Activated naive CD8-positive, alpha-beta T cell treated with anti-CD3 and anti-CD28 coated beads for 36 hours (primary cell): ENCODE data around the gene LGALS3BP. TPM values are rescaled to one million over a fixed set of nuclear protein-coding genes. Genes with fewer than 3 reads are reported as not detected.

Source experiments
- DNase-seq: peaks from one replicate; pipeline ENCODE4 v3.0.0; 2021
- H3K27ac Mint-ChIP-seq: one replicate; pipeline ENCODE4 v1.8.0; 2022; ENCODE audit warnings: mild to moderate bottlenecking, moderate library complexity, mixed read lengths
- H3K27me3 Mint-ChIP-seq: one replicate; pipeline ENCODE4 v1.8.0; 2022; ENCODE audit warnings: mild to moderate bottlenecking, mixed read lengths
- H3K36me3 Mint-ChIP-seq: one replicate; pipeline ENCODE4 v1.8.0; 2021; ENCODE audit warnings: mild to moderate bottlenecking, mixed read lengths
- H3K4me1 Mint-ChIP-seq: one replicate; pipeline ENCODE4 v1.8.0; 2021; ENCODE audit warnings: mixed read lengths
- H3K4me3 Mint-ChIP-seq: one replicate; pipeline ENCODE4 v1.8.0; 2022; ENCODE audit warnings: mild to moderate bottlenecking, moderate library complexity, mixed read lengths
- H3K9me3 Mint-ChIP-seq: one replicate; pipeline ENCODE4 v1.8.0; 2022; ENCODE audit warnings: mixed read lengths
- total RNA-seq, 2 experiments: library from RNA; stranded (reverse); gene quantifications; one replicate each; pipeline ENCODE4 v1.2.3, GENCODE V29; 2021

LGALS3BP gene
- total RNA-seq, 2 experiments from 2014 or later: 86.8 to 89.7 TPM

GRCh38 chr17:78985395-78985794, 5.7 kb upstream of the LGALS3BP start:
- H3K4me1 Mint-ChIP-seq: peaks cover 21% of the 10 kb centered on the region
- no peaks in the 10 kb centered on the region for H3K27me3 Mint-ChIP-seq
- H3K4me3 Mint-ChIP-seq: no peak overlapping the region
- no peaks in the 10 kb centered on the region for H3K9me3 Mint-ChIP-seq
- DNase-seq: no peak
- H3K36me3 Mint-ChIP-seq: peaks cover under 1% of the 10 kb centered on the region
- H3K27ac Mint-ChIP-seq: no peak overlapping the region

- H3K4me1 Mint-ChIP-seq: peaks cover 12% of the 10 kb centered on the region
- no peak overlapping the region for H3K27ac Mint-ChIP-seq
- H3K27me3 Mint-ChIP-seq: no peaks in the 10 kb centered on the region
- H3K4me3 Mint-ChIP-seq: no peak overlapping the region
- peaks cover 3% of the 10 kb centered on the region for H3K36me3 Mint-ChIP-seq
- no peaks in the 10 kb centered on the region for H3K9me3 Mint-ChIP-seq
- DNase-seq: no peak
Measured at GRCh38 chr17:78981010-78981888, 1.5 kb upstream of the LGALS3BP start.

GRCh38 chr17:78980624-78980972, 875 bp upstream of the LGALS3BP start:
- Mint-ChIP-seq H3K4me3 (no peak overlapping the region), H3K27ac (no peak overlapping the region), H3K9me3 (no peaks in the 10 kb centered on the region), H3K27me3 (no peaks in the 10 kb centered on the region), H3K4me1 (peaks cover 6% of the 10 kb centered on the region), H3K36me3 (peaks cover 5% of the 10 kb centered on the region)
- no peak for DNase-seq

GRCh38 chr17:78977997-78978973, 1.4 kb downstream of the LGALS3BP start:
- no peaks in the 10 kb centered on the region for H3K27me3 Mint-ChIP-seq
- H3K4me3 Mint-ChIP-seq: peak overlapping the region; percentile 78
- peaks cover 6% of the 10 kb centered on the region for H3K4me1 Mint-ChIP-seq
- H3K9me3 Mint-ChIP-seq: no peaks in the 10 kb centered on the region
- peaks cover 5% of the 10 kb centered on the region for H3K36me3 Mint-ChIP-seq
- H3K27ac Mint-ChIP-seq: no peak overlapping the region
- DNase-seq: no peak

- Mint-ChIP-seq H3K4me3 (no peak overlapping the region), H3K36me3 (peaks cover 5% of the 10 kb centered on the region), H3K27me3 (no peaks in the 10 kb centered on the region), H3K4me1 (peaks cover 6% of the 10 kb centered on the region), H3K27ac (no peak overlapping the region), H3K9me3 (no peaks in the 10 kb centered on the region)
- DNase-seq: no peak
Measured at GRCh38 chr17:78977681-78977943, 2.1 kb downstream of the LGALS3BP start.

GRCh38 chr17:78976907-78977680, 2.6 kb downstream of the LGALS3BP start:
- Mint-ChIP-seq H3K9me3 (no peaks in the 10 kb centered on the region), H3K4me3 (peak overlapping the region; percentile 11), H3K4me1 (peaks cover 6% of the 10 kb centered on the region), H3K27me3 (no peaks in the 10 kb centered on the region), H3K36me3 (peaks cover 5% of the 10 kb centered on the region), H3K27ac (no peak overlapping the region)
- no peak for DNase-seq

- no peaks in the 10 kb centered on the region for H3K9me3 Mint-ChIP-seq
- H3K27me3 Mint-ChIP-seq: no peaks in the 10 kb centered on the region
- H3K4me3 Mint-ChIP-seq: no peak overlapping the region
- peak overlapping the region; percentile 20 for H3K27ac Mint-ChIP-seq
- H3K4me1 Mint-ChIP-seq: peaks cover 12% of the 10 kb centered on the region
- DNase-seq: no peak
- peaks cover 6% of the 10 kb centered on the region for H3K36me3 Mint-ChIP-seq
Measured at GRCh38 chr17:78974635-78975591, 4.8 kb downstream of the LGALS3BP start.

GRCh38 chr17:78973792-78974520, 5.8 kb downstream of the LGALS3BP start:
- no peaks in the 10 kb centered on the region for H3K27me3 Mint-ChIP-seq
- H3K4me3 Mint-ChIP-seq: no peak overlapping the region
- peaks cover 6% of the 10 kb centered on the region for H3K36me3 Mint-ChIP-seq
- no peak for DNase-seq
- no peak overlapping the region for H3K27ac Mint-ChIP-seq
- H3K9me3 Mint-ChIP-seq: no peaks in the 10 kb centered on the region
- peaks cover 12% of the 10 kb centered on the region for H3K4me1 Mint-ChIP-seq

GRCh38 chr17:78973196-78973595, 6.5 kb downstream of the LGALS3BP start:
- H3K27me3 Mint-ChIP-seq: no peaks in the 10 kb centered on the region
- no peak overlapping the region for H3K27ac Mint-ChIP-seq
- DNase-seq: no peak
- no peak overlapping the region for H3K4me3 Mint-ChIP-seq
- peaks cover 12% of the 10 kb centered on the region for H3K4me1 Mint-ChIP-seq
- no peaks in the 10 kb centered on the region for H3K9me3 Mint-ChIP-seq
- peaks cover 6% of the 10 kb centered on the region for H3K36me3 Mint-ChIP-seq

GRCh38 chr17:78972507-78973105, 7.1 kb downstream of the LGALS3BP start:
- Mint-ChIP-seq H3K9me3 (no peaks in the 10 kb centered on the region), H3K4me3 (no peak overlapping the region), H3K27me3 (no peaks in the 10 kb centered on the region), H3K36me3 (peaks cover 6% of the 10 kb centered on the region), H3K27ac (no peak overlapping the region), H3K4me1 (peaks cover 9% of the 10 kb centered on the region)
- no peak for DNase-seq

- H3K36me3 Mint-ChIP-seq: peaks cover 3% of the 10 kb centered on the region
- H3K9me3 Mint-ChIP-seq: no peaks in the 10 kb centered on the region
- DNase-seq: no peak
- no peaks in the 10 kb centered on the region for H3K27me3 Mint-ChIP-seq
- H3K4me1 Mint-ChIP-seq: peaks cover 6% of the 10 kb centered on the region
- no peak overlapping the region for H3K4me3 Mint-ChIP-seq
- H3K27ac Mint-ChIP-seq: no peak overlapping the region
Measured at GRCh38 chr17:78971756-78972506, 7.8 kb downstream of the LGALS3BP start.

- H3K4me1 Mint-ChIP-seq: peaks cover 6% of the 10 kb centered on the region
- H3K27ac Mint-ChIP-seq: peak overlapping the region; percentile 72
- no peak overlapping the region for H3K4me3 Mint-ChIP-seq
- H3K27me3 Mint-ChIP-seq: no peaks in the 10 kb centered on the region
- DNase-seq: peak; percentile 68
- H3K9me3 Mint-ChIP-seq: no peaks in the 10 kb centered on the region
- H3K36me3 Mint-ChIP-seq: peaks cover 3% of the 10 kb centered on the region
Measured at GRCh38 chr17:78970834-78971755, 8.6 kb downstream of the LGALS3BP start.
